ENCODE results near the gene DLAT. TPM values are rescaled to one million over a fixed set of nuclear protein-coding genes. Genes with fewer than 3 reads are reported as not detected.
A peak's percentile ranks its signal among the peaks of the same experiment; 100 is the strongest.
"Not testable (repeated sequence)": the region's sequence is repeated elsewhere in the genome, so short reads cannot be mapped to it uniquely, and the experiment has no call there.

The DLAT gene
- total RNA-seq, 1 donor: 36.6 TPM

- H4K20me1 ChIP-seq (ENCODE audit: insufficient read depth, low read length): peaks cover 3% of the 10 kb centered on the region
- H3K4me1 ChIP-seq (ENCODE audit: insufficient read depth, low read length): peaks cover 14% of the 10 kb centered on the region
- no peaks in the 10 kb centered on the region for H3K27me3 ChIP-seq (ENCODE audit: insufficient read depth, low read length)
- no peak overlapping the region for H2AFZ ChIP-seq (ENCODE audit: low read length)
- no peak overlapping the region for H3K4me3 ChIP-seq (ENCODE audit: insufficient read depth, low read length)
- peaks cover 35% of the 10 kb centered on the region for H3K36me3 ChIP-seq (ENCODE audit: insufficient read depth, low read length)
- DNase-seq (ENCODE audit: insufficient read length, low spot score, missing footprints): no peak
- peak overlapping the region; percentile 28 for H3K4me2 ChIP-seq (ENCODE audit: insufficient read depth, low read length)
- H3K79me2 ChIP-seq (ENCODE audit: insufficient read depth, low read length): peaks cover 3% of the 10 kb centered on the region
- H3K9me3 ChIP-seq (ENCODE audit: low read depth, low read length): no peaks in the 10 kb centered on the region
- H3K27ac ChIP-seq (ENCODE audit: low read depth, low read length): peak overlapping the region; percentile 52
- TF ChIP-seq, protein P1, sequence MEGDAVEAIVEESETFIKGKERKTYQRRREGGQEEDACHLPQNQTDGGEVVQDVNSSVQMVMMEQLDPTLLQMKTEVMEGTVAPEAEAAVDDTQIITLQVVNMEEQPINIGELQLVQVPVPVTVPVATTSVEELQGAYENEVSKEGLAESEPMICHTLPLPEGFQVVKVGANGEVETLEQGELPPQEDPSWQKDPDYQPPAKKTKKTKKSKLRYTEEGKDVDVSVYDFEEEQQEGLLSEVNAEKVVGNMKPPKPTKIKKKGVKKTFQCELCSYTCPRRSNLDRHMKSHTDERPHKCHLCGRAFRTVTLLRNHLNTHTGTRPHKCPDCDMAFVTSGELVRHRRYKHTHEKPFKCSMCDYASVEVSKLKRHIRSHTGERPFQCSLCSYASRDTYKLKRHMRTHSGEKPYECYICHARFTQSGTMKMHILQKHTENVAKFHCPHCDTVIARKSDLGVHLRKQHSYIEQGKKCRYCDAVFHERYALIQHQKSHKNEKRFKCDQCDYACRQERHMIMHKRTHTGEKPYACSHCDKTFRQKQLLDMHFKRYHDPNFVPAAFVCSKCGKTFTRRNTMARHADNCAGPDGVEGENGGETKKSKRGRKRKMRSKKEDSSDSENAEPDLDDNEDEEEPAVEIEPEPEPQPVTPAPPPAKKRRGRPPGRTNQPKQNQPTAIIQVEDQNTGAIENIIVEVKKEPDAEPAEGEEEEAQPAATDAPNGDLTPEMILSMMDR (IDR thresholded peaks at IDR 0.05; ENCODE audit: extremely low read depth, low read depth, low read length): no peak
Observed at GRCh38 chr11:112042961-112043304, 17.7 kb downstream of the DLAT start.

GRCh38 chr11:112044961-112045360, 19.8 kb downstream of the DLAT start:
- Histone ChIP-seq H3K4me3 (ENCODE audit: insufficient read depth, low read length) (no peak overlapping the region), H2AFZ (ENCODE audit: low read length) (no peak overlapping the region), H3K27ac (ENCODE audit: low read depth, low read length) (no peak overlapping the region), H3K79me2 (ENCODE audit: insufficient read depth, low read length) (peaks cover 12% of the 10 kb centered on the region), H3K4me2 (ENCODE audit: insufficient read depth, low read length) (no peak overlapping the region), H3K4me1 (ENCODE audit: insufficient read depth, low read length) (peaks cover 22% of the 10 kb centered on the region), H4K20me1 (ENCODE audit: insufficient read depth, low read length) (peaks cover 3% of the 10 kb centered on the region), H3K27me3 (ENCODE audit: insufficient read depth, low read length) (no peaks in the 10 kb centered on the region), H3K9me3 (ENCODE audit: low read depth, low read length) (no peaks in the 10 kb centered on the region), H3K36me3 (ENCODE audit: insufficient read depth, low read length) (peaks cover 23% of the 10 kb centered on the region)
- TF ChIP-seq, protein P1 (IDR thresholded peaks at IDR 0.05; ENCODE audit: extremely low read depth, low read depth, low read length): no peak
- no peak for DNase-seq (ENCODE audit: insufficient read length, low spot score, missing footprints)

DNA sequence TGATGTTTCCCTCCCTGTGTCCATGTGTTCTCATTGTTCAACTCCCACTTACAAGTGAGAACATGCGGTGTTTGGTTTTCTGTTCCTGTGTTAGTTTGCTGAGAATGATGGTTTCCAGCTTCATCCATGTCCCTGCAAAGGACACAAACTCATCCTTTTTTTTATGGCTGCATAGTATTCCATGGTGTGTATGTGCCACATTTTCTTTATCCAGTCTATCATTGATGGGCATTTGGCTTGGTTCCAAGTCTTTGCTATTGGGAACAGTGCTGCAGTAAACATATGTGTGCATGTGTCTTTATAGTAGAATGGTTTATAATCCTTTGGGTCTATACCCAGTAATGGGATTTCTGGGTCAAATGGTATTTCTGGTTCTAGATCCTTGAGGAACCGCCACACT, 21.4 kb downstream of the DLAT start:
- not testable (repeated sequence) for H3K4me2 ChIP-seq (ENCODE audit: insufficient read depth, low read length); H3K9me3 ChIP-seq (ENCODE audit: low read depth, low read length); H4K20me1 ChIP-seq (ENCODE audit: insufficient read depth, low read length); DNase-seq (ENCODE audit: insufficient read length, low spot score, missing footprints); H2AFZ ChIP-seq (ENCODE audit: low read length); H3K27ac ChIP-seq (ENCODE audit: low read depth, low read length); H3K4me3 ChIP-seq (ENCODE audit: insufficient read depth, low read length); H3K27me3 ChIP-seq (ENCODE audit: insufficient read depth, low read length)
- peaks cover 17% of the 10 kb centered on the region for H3K79me2 ChIP-seq (ENCODE audit: insufficient read depth, low read length)
- peaks cover 22% of the 10 kb centered on the region for H3K4me1 ChIP-seq (ENCODE audit: insufficient read depth, low read length)
- peaks cover 29% of the 10 kb centered on the region for H3K36me3 ChIP-seq (ENCODE audit: insufficient read depth, low read length)

DNA sequence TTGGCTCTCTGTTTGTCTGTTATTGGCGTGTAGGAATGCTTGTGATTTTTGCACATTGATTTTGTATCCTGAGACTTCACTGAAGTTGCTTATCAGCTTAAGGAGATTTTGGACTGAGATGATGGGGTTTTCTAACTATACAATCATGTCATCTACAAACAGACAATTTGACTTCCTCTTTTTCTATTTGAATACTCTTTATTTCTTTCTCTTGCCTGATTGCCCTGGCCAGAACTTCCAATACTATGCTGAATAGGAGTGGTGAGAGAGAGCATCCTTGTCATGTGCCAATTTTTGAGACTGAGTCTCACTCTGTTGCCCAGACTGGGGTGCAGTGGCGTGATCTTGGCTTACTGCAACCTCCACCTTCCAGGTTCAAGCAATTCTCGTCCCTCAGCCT, 23.0 kb downstream of the DLAT start:
- peaks cover 40% of the 10 kb centered on the region for H3K36me3 ChIP-seq (ENCODE audit: insufficient read depth, low read length)
- H2AFZ ChIP-seq (ENCODE audit: low read length); H3K9me3 ChIP-seq (ENCODE audit: low read depth, low read length); H3K27ac ChIP-seq (ENCODE audit: low read depth, low read length); DNase-seq (ENCODE audit: insufficient read length, low spot score, missing footprints); H3K27me3 ChIP-seq (ENCODE audit: insufficient read depth, low read length); H4K20me1 ChIP-seq (ENCODE audit: insufficient read depth, low read length); H3K4me1 ChIP-seq (ENCODE audit: insufficient read depth, low read length); H3K4me3 ChIP-seq (ENCODE audit: insufficient read depth, low read length): not testable (repeated sequence)
- peak overlapping the region; percentile 51 for H3K4me2 ChIP-seq (ENCODE audit: insufficient read depth, low read length)
- peaks cover 14% of the 10 kb centered on the region for H3K79me2 ChIP-seq (ENCODE audit: insufficient read depth, low read length)

GRCh38 chr11:112049777-112050176, 24.6 kb downstream of the DLAT start:
- H3K4me2 ChIP-seq (ENCODE audit: insufficient read depth, low read length): no peak overlapping the region
- no peak overlapping the region for H2AFZ ChIP-seq (ENCODE audit: low read length)
- H3K9me3 ChIP-seq (ENCODE audit: low read depth, low read length): no peaks in the 10 kb centered on the region
- peaks cover 13% of the 10 kb centered on the region for H3K79me2 ChIP-seq (ENCODE audit: insufficient read depth, low read length)
- H3K4me1 ChIP-seq (ENCODE audit: insufficient read depth, low read length): peaks cover 8% of the 10 kb centered on the region
- H4K20me1 ChIP-seq (ENCODE audit: insufficient read depth, low read length): no peaks in the 10 kb centered on the region
- DNase-seq (ENCODE audit: insufficient read length, low spot score, missing footprints): no peak
- TF ChIP-seq, protein P1 (IDR thresholded peaks at IDR 0.05; ENCODE audit: extremely low read depth, low read depth, low read length): no peak
- no peak overlapping the region for H3K27ac ChIP-seq (ENCODE audit: low read depth, low read length)
- no peak overlapping the region for H3K4me3 ChIP-seq (ENCODE audit: insufficient read depth, low read length)
- H3K36me3 ChIP-seq (ENCODE audit: insufficient read depth, low read length): peaks cover 39% of the 10 kb centered on the region
- no peaks in the 10 kb centered on the region for H3K27me3 ChIP-seq (ENCODE audit: insufficient read depth, low read length)
